HepG2 (cell line): ENCODE measurements around the gene GRK4. TPM values are rescaled to one million over a fixed set of nuclear protein-coding genes. Genes with fewer than 3 reads are reported as not detected.

Experiments
- ATAC-seq: fragments of 200-7000 bp; cut with Tn5 transposase; 3 replicates; pipeline ENCODE4 v1.9.1; 2020; ENCODE audit warnings: mild to moderate bottlenecking, moderate library complexity
- BruUV-seq: library from RNA; stranded (reverse); fragments of 400-500 nt; replicated peaks from 2 replicates; lab custom pipeline; 2021; lab: Mats Ljungman, UMichigan
- CTCF ChIA-PET: fragments of 300-600 bp; formaldehyde crosslinking; extraction: SDS; loops from one replicate; lab custom pipeline; 2021; ENCODE audit warnings: low total read pairs, inconsistent platforms, low intra/inter-chr PET ratio; lab: Yijun Ruan, JAX
- POLR2A ChIA-PET: fragments of 350-600 bp; sonication (Branson Sonifier 250); formaldehyde crosslinking; loops from one replicate; lab custom pipeline; 2020; ENCODE audit warnings: antibody characterized with exemption, inconsistent platforms; lab: Yijun Ruan, JAX
- DNase-seq: peaks from one replicate; pipeline ENCODE4 v3.0.0-alpha.2; 2015; ENCODE audit warnings: low spot score
- FAIRE-seq: peaks from 3 replicates; lab custom pipeline; 2011; peaks lifted over from hg19 to GRCh38; lab: Jason Lieb, UNC
- H2AFZ ChIP-seq: one replicate; pipeline ENCODE4 v1.6.1; 2011; ENCODE audit warnings: low read length, inconsistent platforms
- H3K27ac ChIP-seq: fragments of 300-600 bp; 3 replicates; pipeline ENCODE4 v1.8.0; 2011; ENCODE audit warnings: mixed run types, mild to moderate bottlenecking, mixed read lengths, low read length, inconsistent platforms; ENCODE audit not compliant: insufficient read depth; ENCODE audit errors: extremely low read length
- H3K27me3 ChIP-seq, 2 experiments: fragments of 200-600 bp in 1 of 2; 2 replicates in 1 of 2; 3 replicates in 1 of 2; pipeline versions ENCODE4 v1.6.0 to v1.8.0; 2011; ENCODE audit warnings: low read length in 2 of 2, mild to moderate bottlenecking in 2 of 2, moderate library complexity in 2 of 2, inconsistent platforms in 1 of 2; ENCODE audit not compliant: insufficient read depth in 2 of 2, control insufficient read depth in 1 of 2
- H3K36me3 ChIP-seq, 2 experiments: fragments of 200-600 bp in 1 of 2; replicated peaks in 1 of 2; 2 replicates in 1 of 2; 3 replicates in 1 of 2; pipeline versions ENCODE4 v1.5.1 to v1.8.0; 2011; ENCODE audit warnings: low read length in 2 of 2, inconsistent platforms in 1 of 2; ENCODE audit not compliant: insufficient read depth in 2 of 2, control insufficient read depth in 1 of 2
- H3K4me1 ChIP-seq: 2 replicates; pipeline ENCODE4 v1.5.1; 2012; ENCODE audit warnings: low read length, inconsistent platforms; ENCODE audit not compliant: insufficient read depth
- H3K4me2 ChIP-seq: 2 replicates; pipeline ENCODE4 v1.6.0; 2011; ENCODE audit warnings: low read depth, low read length, inconsistent platforms
- H3K4me3 ChIP-seq, 3 experiments: fragments of 200-600 bp in 1 of 3; sonication (generic), shearing (Covaris generic) in 1 of 3; replicated peaks in 1 of 3; 2 replicates each; pipeline ENCODE4 v1.5.1; 2011 to 2016; ENCODE audit warnings: low read length in 3 of 3, inconsistent platforms in 2 of 3, low read depth in 2 of 3, mild to moderate bottlenecking in 2 of 3, control low read depth in 1 of 3, mixed read lengths in 1 of 3; ENCODE audit not compliant: insufficient read depth in 1 of 3
- H3K79me2 ChIP-seq: one replicate; pipeline ENCODE4 v1.6.1; 2011; ENCODE audit warnings: low read length, inconsistent platforms; ENCODE audit not compliant: insufficient read depth
- H3K9ac ChIP-seq: 2 replicates; pipeline ENCODE4 v1.6.0; 2011; ENCODE audit warnings: mild to moderate bottlenecking, low read depth, low read length, inconsistent platforms; ENCODE audit not compliant: insufficient read depth
- H3K9me3 ChIP-seq: 2 replicates; pipeline ENCODE4 v1.5.1; 2012; ENCODE audit warnings: mild to moderate bottlenecking, low read length
- H4K20me1 ChIP-seq: 2 replicates; pipeline ENCODE4 v1.6.0; 2011; ENCODE audit warnings: inconsistent platforms, mild to moderate bottlenecking, low read length, moderate library complexity; ENCODE audit not compliant: insufficient read depth
- ARID5B ChIP-seq: IDR thresholded peaks from 2 replicates; pipeline ENCODE4 v1.4.0; 2020; ENCODE audit warnings: mild to moderate bottlenecking, missing genetic modification reagents
- CBX5 ChIP-seq: sonication (generic); formaldehyde crosslinking; IDR thresholded peaks from 2 replicates; pipeline ENCODE4 v1.4.0; 2020; ENCODE audit warnings: missing genetic modification reagents, borderline replicate concordance
- CEBPB ChIP-seq: IDR thresholded peaks from 2 replicates; pipeline ENCODE4 v1.6.1; 2011; ENCODE audit warnings: low read depth, low read length, improper control_type of control experiment, borderline replicate concordance
- MTA1 ChIP-seq: sonication (generic); formaldehyde crosslinking; IDR thresholded peaks from 2 replicates; pipeline ENCODE4 v1.4.0; 2020; ENCODE audit warnings: missing genetic modification reagents, mild to moderate bottlenecking, borderline replicate concordance
- TBX2 ChIP-seq: sonication (generic); formaldehyde crosslinking; IDR thresholded peaks from 2 replicates; pipeline ENCODE4 v1.5.0; 2020; ENCODE audit warnings: missing genetic modification reagents, mild to moderate bottlenecking, borderline replicate concordance
- ZNF329 ChIP-seq: sonication (generic); formaldehyde crosslinking; IDR thresholded peaks from 2 replicates; pipeline ENCODE4 v1.9.0; 2021; ENCODE audit warnings: low read depth, mild to moderate bottlenecking, missing genetic modification reagents
- WGBS: methylation state at CpG from one replicate; pipeline ENCODE4 v1.1.6; 2017; ENCODE audit warnings: low lambda C conversion rate; 5-methylcytosine and 5-hydroxymethylcytosine counted together
- in situ Hi-C: cut with HindIII; loops from 2 replicates; pipeline ENCODE4 v1.10.0; 2017; ENCODE audit warnings: low pct_unique_long_range_greater_than_20kb; ENCODE audit not compliant: extremely low pct_ligation_motif_present
- intact Hi-C: fragments of 100-400 bp; cut with micrococcal nuclease; formaldehyde crosslinking; loops from one replicate; pipeline ENCODE4 v1.10.0; 2022; ENCODE audit not compliant: unreplicated experiment
- polyA plus RNA-seq, 8 experiments: library from polyadenylated mRNA; depleted of rRNA in 3 of 8; stranded (reverse) in 7 of 8; unstranded in 1 of 8; fragments of >200 nt; fragmentation: Illumina TruSeq in 4 of 8; extraction: Trizol in 4 of 8; gene quantifications; 2 replicates each; pipeline versions ENCODE4 v1.2.1 to v1.2.3, GENCODE V29; 2011 to 2016; ENCODE audit warnings: low read depth in 4 of 8, missing spikeins in 1 of 8, mixed read lengths in 1 of 8; ENCODE audit not compliant: insufficient read depth in 1 of 8
- total RNA-seq, 5 experiments: library from RNA; depleted of rRNA; stranded (reverse); fragments of >200 nt; fragmentation: Illumina TruSeq; extraction: Trizol; gene quantifications; 2 replicates each; pipeline ENCODE4 v1.2.3, GENCODE V29; 2016; ENCODE audit warnings: low read depth in 1 of 5
- TF ChIP-seq, protein P1 (sequence below): sonication (generic); formaldehyde crosslinking; IDR thresholded peaks from 2 replicates; pipeline ENCODE4 v1.8.1; 2023; ENCODE audit warnings: mild to moderate bottlenecking, inconsistent platforms, moderate library complexity, missing genetic modification reagents, borderline replicate concordance

Gene GRK4
- total and polyA plus RNA-seq, 2 of the 13 experiments (the other 11 are each of a cell fraction or from before 2014, with no cell fraction given), result 1.8 to 2.0 TPM

DNA sequence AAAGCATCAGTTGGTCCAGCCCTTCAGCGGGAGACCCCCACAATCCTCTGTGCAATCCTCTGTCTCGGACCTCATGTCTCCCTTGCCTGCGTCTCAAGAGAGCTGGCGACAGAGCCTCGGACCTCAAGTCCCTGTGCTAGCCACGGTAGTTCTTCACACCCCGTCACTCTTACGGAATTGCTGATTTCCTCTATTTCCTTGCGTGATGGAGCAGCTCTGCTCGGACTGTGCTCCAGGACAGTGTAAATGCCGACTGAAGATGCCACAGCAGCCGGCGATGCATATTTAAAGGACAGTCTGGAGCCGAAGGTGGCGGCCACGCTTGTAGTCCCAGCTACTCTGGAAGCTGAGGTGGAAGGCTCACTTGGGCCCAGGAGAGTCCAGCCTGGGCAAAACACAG lies 1.9 kb downstream of the GRK4 start:
- H3K4me2 ChIP-seq, result no peak overlapping the region
- peaks cover 20% of the 10 kb centered on the region for H3K4me1 ChIP-seq
- no peaks in the 10 kb centered on the region for H3K36me3 ChIP-seq
- no peak for DNase-seq
- H4K20me1 ChIP-seq, result peaks cover 9% of the 10 kb centered on the region; the same call in 1 of the 2 replicates
- H3K4me3 ChIP-seq, result no peak overlapping the region
- no peaks in the 10 kb centered on the region for H3K9me3 ChIP-seq
- ATAC-seq, result no peak
- H3K79me2 ChIP-seq, result peaks cover 19% of the 10 kb centered on the region
- H3K27ac ChIP-seq, result no peak overlapping the region
- FAIRE-seq, result no peak
- CTCF ChIA-PET, result interaction anchor here (1.0 kb wide), 1 partner anchor 11 kb away, joined by 6 read pairs; no protein-coding TSS in a partner anchor
- TSS peak; percentile 37 for BruUV-seq
- H2AFZ ChIP-seq, result no peak overlapping the region
- intact Hi-C loops, result no loop called here
- H3K9ac ChIP-seq, result no peak overlapping the region
- TF ChIP-seq MTA1, result no peak
- TF ChIP-seq ARID5B (CRISPR knock-in tag), result no peak
- TF ChIP-seq ZNF329 (CRISPR knock-in tag), result no peak
- no peak for TF ChIP-seq CEBPB
- TF ChIP-seq, all 625 proteins: peak for 0
- H3K27me3 ChIP-seq, result no peaks in the 10 kb centered on the region; a peak in 1 of 5 replicates
- WGBS, result 95% methylated on average over 16 of the region's 16 CpGs
- POLR2A ChIA-PET, result no interaction called here
- in situ Hi-C loops, result no loop called here

DNA sequence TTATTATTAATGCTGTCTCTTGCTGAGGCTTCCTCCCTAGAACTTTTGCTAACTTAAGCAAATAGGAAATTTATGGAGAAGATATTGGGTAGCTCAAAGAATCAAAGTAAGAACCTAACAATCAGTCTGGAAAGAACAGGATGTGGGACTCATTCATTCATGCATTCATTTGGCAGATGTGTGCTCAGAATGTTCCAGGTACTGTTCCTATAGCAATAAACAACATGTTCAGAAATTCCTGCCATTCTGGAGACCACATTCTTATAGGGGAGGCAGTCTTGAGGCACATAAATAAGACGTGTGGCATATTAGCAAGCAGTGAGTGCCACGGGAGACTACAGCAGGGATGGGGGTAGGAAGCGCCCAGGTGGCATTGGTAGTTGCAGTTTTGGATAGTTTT lies 5.0 kb downstream of the GRK4 start:
- H3K27me3 ChIP-seq, result peaks cover 0 to under 1% of the 10 kb centered on the region in 2 experiments; a peak in 1 of 5 replicates
- H3K4me2 ChIP-seq, result no peak overlapping the region
- no TSS peak for BruUV-seq
- no peaks in the 10 kb centered on the region for H4K20me1 ChIP-seq
- H3K27ac ChIP-seq, result no peak overlapping the region
- peaks cover 7% of the 10 kb centered on the region for H3K4me1 ChIP-seq
- H3K4me3 ChIP-seq, result no peak overlapping the region
- TF ChIP-seq CBX5 (CRISPR knock-in tag) (no peak), TBX2 (CRISPR knock-in tag) (no peak)
- TF ChIP-seq, protein P1, sequence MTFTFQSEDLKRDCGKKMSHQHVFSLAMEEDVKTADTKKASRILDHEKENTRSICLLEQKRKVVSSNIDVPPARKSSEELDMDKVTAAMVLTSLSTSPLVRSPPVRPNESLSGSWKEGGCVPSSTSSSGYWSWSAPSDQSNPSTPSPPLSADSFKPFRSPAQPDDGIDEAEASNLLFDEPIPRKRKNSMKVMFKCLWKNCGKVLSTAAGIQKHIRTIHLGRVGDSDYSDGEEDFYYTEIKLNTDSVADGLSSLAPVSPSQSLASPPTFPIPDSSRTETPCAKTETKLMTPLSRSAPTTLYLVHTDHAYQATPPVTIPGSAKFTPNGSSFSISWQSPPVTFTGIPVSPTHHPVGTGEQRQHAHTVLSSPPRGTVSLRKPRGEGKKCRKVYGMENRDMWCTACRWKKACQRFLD, result no peak
- TF ChIP-seq, all 625 proteins: peak for 0
- ATAC-seq (no peak), DNase-seq (no peak), FAIRE-seq (no peak)
- ChIA-PET POLR2A (no interaction called here), CTCF (no interaction called here)
- Histone ChIP-seq H3K9me3 (no peaks in the 10 kb centered on the region), H2AFZ (no peak overlapping the region), H3K9ac (no peak overlapping the region), H3K79me2 (no peaks in the 10 kb centered on the region), H3K36me3 (no peaks in the 10 kb centered on the region)
- 70% methylated on average over 3 of the region's 3 CpGs for WGBS
- in situ Hi-C loops, result no loop called here
- intact Hi-C loops, result no loop called here
